ENCODE data around the gene LHPP. TPM values are rescaled to one million over a fixed set of nuclear protein-coding genes. Genes with fewer than 3 reads are reported as not detected.
A peak's percentile ranks its signal among the peaks of the same experiment; 100 is the strongest.

Gene LHPP
- total and polyA plus RNA-seq, 10 donors: 16.8 to 36.8 (median 23.5) TPM

- Histone ChIP-seq H3K9me3 (no peaks in the 10 kb centered on the region), H3K27ac (peak overlapping the region in 5 of 8 donors; percentile 54 to 67 (median 61)), H3K4me3 (peak overlapping the region in 1 of 8 donors; percentile 36), H3K27me3 (replicated peaks in 1 of 7) (no peaks in the 10 kb centered on the region), H3K4me1 (peaks cover 9 to 42% (median 35%) of the 10 kb centered on the region in 6 donors), H3K36me3 (peaks cover 0 to 8% (median 0%) of the 10 kb centered on the region in 6 donors)
- no peak for TF ChIP-seq CTCF (IDR thresholded peaks at IDR 0.05 in 8 of 11, conservative IDR thresholded peaks at IDR 0.05 in 3 of 11)
- no peak for TF ChIP-seq POLR2A (IDR thresholded peaks at IDR 0.05)
- no peak for TF ChIP-seq POLR2AphosphoS5 (IDR thresholded peaks at IDR 0.05)
- no peak for DNase-seq
- intact Hi-C loops (cut with DNase I; ENCODE audit: low total_unique reads): no loop called here
- WGBS, 5 donors: 70 to 89% (median 77%) methylated on average over 9 of the region's 9 CpGs
These were observed 4.3 kb downstream of the LHPP start for GRCh38 chr10:124465777-124466488.

- Histone ChIP-seq H3K4me3 (no peak overlapping the region), H3K36me3 (peaks cover 0 to 8% (median 0%) of the 10 kb centered on the region in 6 donors), H3K27me3 (replicated peaks in 1 of 7) (no peaks in the 10 kb centered on the region), H3K9me3 (no peaks in the 10 kb centered on the region), H3K27ac (no peak overlapping the region), H3K4me1 (peaks cover 9 to 34% (median 30%) of the 10 kb centered on the region in 6 donors)
- 69 to 81% (median 74%) methylated on average over 4 of the region's 4 CpGs for WGBS, 5 donors
- intact Hi-C loops (cut with DNase I; ENCODE audit: low total_unique reads): no loop called here
- TF ChIP-seq POLR2AphosphoS5 (IDR thresholded peaks at IDR 0.05) (no peak), CTCF (IDR thresholded peaks at IDR 0.05 in 8 of 11, conservative IDR thresholded peaks at IDR 0.05 in 3 of 11) (no peak), POLR2A (IDR thresholded peaks at IDR 0.05) (no peak)
- no peak for DNase-seq
These were observed 5.5 kb downstream of the LHPP start for GRCh38 chr10:124467165-124467564.

- 92 to 96% (median 94%) methylated on average over 12 to 13 of the region's 13 CpGs for WGBS, 5 donors
- Histone ChIP-seq H3K4me1 (peaks cover 9 to 28% (median 22%) of the 10 kb centered on the region in 6 donors), H3K9me3 (no peaks in the 10 kb centered on the region), H3K4me3 (no peak overlapping the region), H3K27me3 (replicated peaks in 1 of 7) (no peaks in the 10 kb centered on the region), H3K36me3 (peaks cover 0 to 8% (median 0%) of the 10 kb centered on the region in 6 donors), H3K27ac (no peak overlapping the region)
- DNase-seq: no peak
- no peak for TF ChIP-seq CTCF (IDR thresholded peaks at IDR 0.05 in 8 of 11, conservative IDR thresholded peaks at IDR 0.05 in 3 of 11)
- TF ChIP-seq POLR2AphosphoS5 (IDR thresholded peaks at IDR 0.05): no peak
- TF ChIP-seq POLR2A (IDR thresholded peaks at IDR 0.05): no peak
- intact Hi-C loops (cut with DNase I; ENCODE audit: low total_unique reads): no loop called here
These were observed 7.0 kb downstream of the LHPP start for GRCh38 chr10:124468624-124469023.

GRCh38 chr10:124469956-124470484, 8.4 kb downstream of the LHPP start:
- peaks cover 2 to 16% (median 12%) of the 10 kb centered on the region in 6 donors for H3K4me1 ChIP-seq
- TF ChIP-seq POLR2AphosphoS5 (IDR thresholded peaks at IDR 0.05): no peak
- no peak for TF ChIP-seq CTCF (IDR thresholded peaks at IDR 0.05 in 8 of 11, conservative IDR thresholded peaks at IDR 0.05 in 3 of 11)
- no peak for TF ChIP-seq POLR2A (IDR thresholded peaks at IDR 0.05)
- H3K27me3 ChIP-seq (replicated peaks in 1 of 7): no peaks in the 10 kb centered on the region
- H3K36me3 ChIP-seq: peaks cover 0 to 8% (median 0%) of the 10 kb centered on the region in 6 donors
- no peak overlapping the region for H3K4me3 ChIP-seq
- 90 to 95% (median 94%) methylated on average over 11 to 20 of the region's 20 CpGs for WGBS, 5 donors
- intact Hi-C loops (cut with DNase I; ENCODE audit: low total_unique reads): no loop called here
- no peak overlapping the region for H3K27ac ChIP-seq
- no peak for DNase-seq
- H3K9me3 ChIP-seq: no peaks in the 10 kb centered on the region

Measured in spleen (tissue), 11 donors.